ENCODE results near the gene DNER. TPM values are rescaled to one million over a fixed set of nuclear protein-coding genes. Genes with fewer than 3 reads are reported as not detected.

DNER gene
- total and polyA plus RNA-seq, 10 of the 15 experiments (the other 5 are each of a cell fraction or from before 2014, with no cell fraction given): 0.04 to 0.08 (median 0.07) TPM; not detected in 7

DNA sequence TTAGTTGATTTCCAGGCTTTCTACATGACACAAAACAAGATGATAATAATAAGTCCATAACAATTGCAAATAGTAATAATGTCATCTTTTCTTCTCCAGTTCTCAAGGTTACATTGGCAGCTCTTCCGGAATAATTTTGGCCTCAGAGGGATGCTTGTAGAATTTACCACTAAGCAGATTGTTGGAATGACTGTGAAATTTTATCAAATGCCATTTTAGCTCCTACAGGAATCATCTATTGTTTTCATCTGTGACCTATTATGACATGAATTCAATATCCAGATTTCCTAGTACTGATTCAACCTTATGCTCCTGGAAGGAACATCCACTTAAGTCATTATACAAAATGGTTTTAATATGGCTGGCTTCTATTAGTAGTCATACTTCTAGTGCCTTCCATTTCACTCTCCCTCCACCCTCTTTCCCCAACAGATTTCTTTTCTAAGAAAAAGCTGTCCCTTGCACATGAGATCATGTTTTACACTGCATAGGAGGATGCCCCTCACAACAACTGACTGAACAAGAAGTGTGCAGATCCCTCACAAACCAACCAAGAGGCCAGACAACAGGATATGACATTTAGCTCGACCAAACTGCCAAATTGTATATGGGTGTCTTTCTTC, 200.0 kb downstream of the DNER start:
- no TSS peak for BruUV-seq (replicated peaks)
- no peaks in the 10 kb centered on the region for H3K27me3 ChIP-seq (replicated peaks in 1 of 2; ENCODE audit: control insufficient read depth in 2 of 2, insufficient read depth in 2 of 2, low read length in 1 of 2)
- FAIRE-seq (no peak), ATAC-seq (no peak), DNase-seq (ENCODE audit: low read depth, low spot score) (no peak)
- no peaks in the 10 kb centered on the region for H3K79me2 ChIP-seq (ENCODE audit: control insufficient read depth, insufficient read depth, low read length)
- H2AFZ ChIP-seq (ENCODE audit: control insufficient read depth, low read depth, low read length): no peak overlapping the region
- no peak overlapping the region for H3K4me2 ChIP-seq (ENCODE audit: control insufficient read depth, insufficient read depth)
- H3K9me3 ChIP-seq (replicated peaks; ENCODE audit: control insufficient read depth, insufficient read depth, low read length): no peaks in the 10 kb centered on the region
- no peaks in the 10 kb centered on the region for H3K4me1 ChIP-seq (ENCODE audit: control insufficient read depth, insufficient read depth, low read length)
- intact Hi-C loops (cut with micrococcal nuclease; ENCODE audit: unreplicated experiment) (no loop called here), in situ Hi-C loops (cut with MboI) (no loop called here)
- H3K9ac ChIP-seq (ENCODE audit: control insufficient read depth, insufficient read depth, low read length): no peak overlapping the region
- TF ChIP-seq NBN (IDR thresholded peaks at IDR 0.05): no peak
- TF ChIP-seq, protein P1, sequence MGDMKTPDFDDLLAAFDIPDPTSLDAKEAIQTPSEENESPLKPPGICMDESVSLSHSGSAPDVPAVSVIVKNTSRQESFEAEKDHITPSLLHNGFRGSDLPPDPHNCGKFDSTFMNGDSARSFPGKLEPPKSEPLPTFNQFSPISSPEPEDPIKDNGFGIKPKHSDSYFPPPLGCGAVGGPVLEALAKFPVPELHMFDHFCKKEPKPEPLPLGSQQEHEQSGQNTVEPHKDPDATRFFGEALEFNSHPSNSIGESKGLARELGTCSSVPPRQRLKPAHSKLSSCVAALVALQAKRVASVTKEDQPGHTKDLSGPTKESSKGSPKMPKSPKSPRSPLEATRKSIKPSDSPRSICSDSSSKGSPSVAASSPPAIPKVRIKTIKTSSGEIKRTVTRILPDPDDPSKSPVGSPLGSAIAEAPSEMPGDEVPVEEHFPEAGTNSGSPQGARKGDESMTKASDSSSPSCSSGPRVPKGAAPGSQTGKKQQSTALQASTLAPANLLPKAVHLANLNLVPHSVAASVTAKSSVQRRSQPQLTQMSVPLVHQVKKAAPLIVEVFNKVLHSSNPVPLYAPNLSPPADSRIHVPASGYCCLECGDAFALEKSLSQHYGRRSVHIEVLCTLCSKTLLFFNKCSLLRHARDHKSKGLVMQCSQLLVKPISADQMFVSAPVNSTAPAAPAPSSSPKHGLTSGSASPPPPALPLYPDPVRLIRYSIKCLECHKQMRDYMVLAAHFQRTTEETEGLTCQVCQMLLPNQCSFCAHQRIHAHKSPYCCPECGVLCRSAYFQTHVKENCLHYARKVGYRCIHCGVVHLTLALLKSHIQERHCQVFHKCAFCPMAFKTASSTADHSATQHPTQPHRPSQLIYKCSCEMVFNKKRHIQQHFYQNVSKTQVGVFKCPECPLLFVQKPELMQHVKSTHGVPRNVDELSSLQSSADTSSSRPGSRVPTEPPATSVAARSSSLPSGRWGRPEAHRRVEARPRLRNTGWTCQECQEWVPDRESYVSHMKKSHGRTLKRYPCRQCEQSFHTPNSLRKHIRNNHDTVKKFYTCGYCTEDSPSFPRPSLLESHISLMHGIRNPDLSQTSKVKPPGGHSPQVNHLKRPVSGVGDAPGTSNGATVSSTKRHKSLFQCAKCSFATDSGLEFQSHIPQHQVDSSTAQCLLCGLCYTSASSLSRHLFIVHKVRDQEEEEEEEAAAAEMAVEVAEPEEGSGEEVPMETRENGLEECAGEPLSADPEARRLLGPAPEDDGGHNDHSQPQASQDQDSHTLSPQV (IDR thresholded peaks at IDR 0.05): no peak
- no peaks in the 10 kb centered on the region for H4K20me1 ChIP-seq (ENCODE audit: control insufficient read depth, insufficient read depth)
- CTCF ChIA-PET: no interaction called here
- 24% methylated on average over 2 of the region's 2 CpGs for WGBS (ENCODE audit: insufficient coverage, insufficient replicate concordance, low lambda C conversion rate, missing lambda C conversion rate)
- POLR2A ChIA-PET: no interaction called here
- SMC1A ChIA-PET (ENCODE audit: uncharacterized antibody, unreplicated experiment): interaction anchor here (1.0 kb wide), 1 partner anchor 61 kb away, joined by 4 read pairs; no protein-coding TSS in a partner anchor
- no peak overlapping the region for H3K4me3 ChIP-seq
- H3K27ac ChIP-seq (ENCODE audit: control insufficient read depth, insufficient read depth): no peak overlapping the region
- RAD21 ChIA-PET (ENCODE audit: unreplicated experiment): no interaction called here
- no peaks in the 10 kb centered on the region for H3K36me3 ChIP-seq (ENCODE audit: control insufficient read depth in 2 of 2, insufficient read depth in 2 of 2, low read length in 1 of 2)

DNA sequence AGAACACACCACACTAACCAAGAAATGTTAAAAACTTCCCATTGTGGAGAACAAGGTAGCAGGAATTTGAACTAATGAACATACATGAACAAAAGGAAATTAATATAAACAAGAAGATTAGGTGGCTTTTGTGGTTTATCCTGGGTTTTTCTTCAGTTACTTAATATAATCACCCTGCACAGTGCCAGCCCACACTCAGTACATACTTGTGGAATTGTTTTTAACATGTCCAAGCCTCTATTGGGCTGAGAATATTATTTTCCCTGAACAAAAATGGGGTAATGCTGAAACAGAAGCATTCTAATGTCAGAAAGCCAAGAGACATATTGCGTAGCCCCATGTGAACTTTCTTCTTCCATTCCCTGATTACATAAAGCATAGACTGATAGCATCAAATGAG, 202.8 kb downstream of the DNER start:
- POLR2A ChIA-PET: no interaction called here
- intact Hi-C loops (cut with micrococcal nuclease; ENCODE audit: unreplicated experiment) (no loop called here), in situ Hi-C loops (cut with MboI) (no loop called here)
- Histone ChIP-seq H3K79me2 (ENCODE audit: control insufficient read depth, insufficient read depth, low read length) (no peaks in the 10 kb centered on the region), H2AFZ (ENCODE audit: control insufficient read depth, low read depth, low read length) (no peak overlapping the region), H3K36me3 (ENCODE audit: control insufficient read depth in 2 of 2, insufficient read depth in 2 of 2, low read length in 1 of 2) (no peaks in the 10 kb centered on the region), H3K4me2 (ENCODE audit: control insufficient read depth, insufficient read depth) (no peak overlapping the region), H3K9ac (ENCODE audit: control insufficient read depth, insufficient read depth, low read length) (no peak overlapping the region), H3K27me3 (replicated peaks in 1 of 2; ENCODE audit: control insufficient read depth in 2 of 2, insufficient read depth in 2 of 2, low read length in 1 of 2) (no peaks in the 10 kb centered on the region), H4K20me1 (ENCODE audit: control insufficient read depth, insufficient read depth) (no peaks in the 10 kb centered on the region), H3K4me3 (no peak overlapping the region), H3K27ac (ENCODE audit: control insufficient read depth, insufficient read depth) (no peak overlapping the region), H3K4me1 (ENCODE audit: control insufficient read depth, insufficient read depth, low read length) (no peaks in the 10 kb centered on the region), H3K9me3 (replicated peaks; ENCODE audit: control insufficient read depth, insufficient read depth, low read length) (no peaks in the 10 kb centered on the region)
- no TSS peak for BruUV-seq (replicated peaks)
- RAD21 ChIA-PET (ENCODE audit: unreplicated experiment): no interaction called here
- CTCF ChIA-PET: no interaction called here
- no peak for FAIRE-seq
- ATAC-seq: no peak
- SMC1A ChIA-PET (ENCODE audit: uncharacterized antibody, unreplicated experiment): no interaction called here
- WGBS (ENCODE audit: insufficient coverage, insufficient replicate concordance, low lambda C conversion rate, missing lambda C conversion rate): 42% methylated on average over 1 of the region's 1 CpG
- no peak for DNase-seq (ENCODE audit: low read depth, low spot score)
- TF ChIP-seq ESRRA (IDR thresholded peaks at IDR 0.05; ENCODE audit: low read length) (no peak), SMAD5 (IDR thresholded peaks at IDR 0.05; ENCODE audit: low read depth) (no peak), TARDBP (IDR thresholded peaks at IDR 0.05; ENCODE audit: borderline replicate concordance) (no peak), HCFC1 (IDR thresholded peaks at IDR 0.05; ENCODE audit: low read length) (no peak), BACH1 (IDR thresholded peaks at IDR 0.05; ENCODE audit: borderline replicate concordance) (no peak), NFXL1 (IDR thresholded peaks at IDR 0.05; ENCODE audit: borderline replicate concordance) (no peak)
- TF ChIP-seq, protein P2, sequence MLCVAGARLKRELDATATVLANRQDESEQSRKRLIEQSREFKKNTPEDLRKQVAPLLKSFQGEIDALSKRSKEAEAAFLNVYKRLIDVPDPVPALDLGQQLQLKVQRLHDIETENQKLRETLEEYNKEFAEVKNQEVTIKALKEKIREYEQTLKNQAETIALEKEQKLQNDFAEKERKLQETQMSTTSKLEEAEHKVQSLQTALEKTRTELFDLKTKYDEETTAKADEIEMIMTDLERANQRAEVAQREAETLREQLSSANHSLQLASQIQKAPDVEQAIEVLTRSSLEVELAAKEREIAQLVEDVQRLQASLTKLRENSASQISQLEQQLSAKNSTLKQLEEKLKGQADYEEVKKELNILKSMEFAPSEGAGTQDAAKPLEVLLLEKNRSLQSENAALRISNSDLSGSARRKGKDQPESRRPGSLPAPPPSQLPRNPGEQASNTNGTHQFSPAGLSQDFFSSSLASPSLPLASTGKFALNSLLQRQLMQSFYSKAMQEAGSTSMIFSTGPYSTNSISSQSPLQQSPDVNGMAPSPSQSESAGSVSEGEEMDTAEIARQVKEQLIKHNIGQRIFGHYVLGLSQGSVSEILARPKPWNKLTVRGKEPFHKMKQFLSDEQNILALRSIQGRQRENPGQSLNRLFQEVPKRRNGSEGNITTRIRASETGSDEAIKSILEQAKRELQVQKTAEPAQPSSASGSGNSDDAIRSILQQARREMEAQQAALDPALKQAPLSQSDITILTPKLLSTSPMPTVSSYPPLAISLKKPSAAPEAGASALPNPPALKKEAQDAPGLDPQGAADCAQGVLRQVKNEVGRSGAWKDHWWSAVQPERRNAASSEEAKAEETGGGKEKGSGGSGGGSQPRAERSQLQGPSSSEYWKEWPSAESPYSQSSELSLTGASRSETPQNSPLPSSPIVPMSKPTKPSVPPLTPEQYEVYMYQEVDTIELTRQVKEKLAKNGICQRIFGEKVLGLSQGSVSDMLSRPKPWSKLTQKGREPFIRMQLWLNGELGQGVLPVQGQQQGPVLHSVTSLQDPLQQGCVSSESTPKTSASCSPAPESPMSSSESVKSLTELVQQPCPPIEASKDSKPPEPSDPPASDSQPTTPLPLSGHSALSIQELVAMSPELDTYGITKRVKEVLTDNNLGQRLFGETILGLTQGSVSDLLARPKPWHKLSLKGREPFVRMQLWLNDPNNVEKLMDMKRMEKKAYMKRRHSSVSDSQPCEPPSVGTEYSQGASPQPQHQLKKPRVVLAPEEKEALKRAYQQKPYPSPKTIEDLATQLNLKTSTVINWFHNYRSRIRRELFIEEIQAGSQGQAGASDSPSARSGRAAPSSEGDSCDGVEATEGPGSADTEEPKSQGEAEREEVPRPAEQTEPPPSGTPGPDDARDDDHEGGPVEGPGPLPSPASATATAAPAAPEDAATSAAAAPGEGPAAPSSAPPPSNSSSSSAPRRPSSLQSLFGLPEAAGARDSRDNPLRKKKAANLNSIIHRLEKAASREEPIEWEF (IDR thresholded peaks at IDR 0.05; ENCODE audit: insufficient replicate concordance, low read depth, low read length): no peak
